Ramos (cell line): ENCODE results near the gene FHOD1.

ENCODE experiments used
- in situ Hi-C: fragments of 300-500 bp; cut with MboI; formaldehyde crosslinking; loops from one replicate; pipeline ENCODE4 v1.14.3; 2022; ENCODE audit warnings: low sequenced_read_pairs; ENCODE audit not compliant: unreplicated experiment

FHOD1 gene

GRCh38 chr16:67247192-67248072 is at the start of gene FHOD1:
TSS of gene FHOD1 (minus strand) at chr16:67247481. CDS start at chr16:67247410, 71 bp downstream.
- in situ Hi-C loops: no loop called here

DNA sequence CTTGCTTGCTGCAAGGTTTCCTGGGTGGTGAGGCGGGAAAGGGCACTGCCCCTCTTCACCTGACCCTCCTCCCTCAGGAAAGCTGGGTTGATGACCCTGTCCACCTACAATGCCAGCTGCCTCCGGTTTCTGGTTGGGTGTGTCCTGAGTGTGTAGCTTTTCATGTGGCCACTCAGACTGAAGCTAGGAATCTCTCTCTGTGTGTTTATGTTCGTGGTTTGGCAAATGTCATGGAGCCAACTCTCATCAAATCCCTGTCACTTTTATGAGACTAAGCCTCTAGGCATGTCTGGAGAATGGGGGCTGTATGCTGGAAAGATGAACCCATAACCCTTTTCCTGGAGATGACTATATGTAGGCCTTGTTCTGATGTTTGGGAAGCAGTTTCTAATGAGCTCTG is 49.1 kb upstream of the FHOD1 start:
- in situ Hi-C loops: no loop called here

DNA sequence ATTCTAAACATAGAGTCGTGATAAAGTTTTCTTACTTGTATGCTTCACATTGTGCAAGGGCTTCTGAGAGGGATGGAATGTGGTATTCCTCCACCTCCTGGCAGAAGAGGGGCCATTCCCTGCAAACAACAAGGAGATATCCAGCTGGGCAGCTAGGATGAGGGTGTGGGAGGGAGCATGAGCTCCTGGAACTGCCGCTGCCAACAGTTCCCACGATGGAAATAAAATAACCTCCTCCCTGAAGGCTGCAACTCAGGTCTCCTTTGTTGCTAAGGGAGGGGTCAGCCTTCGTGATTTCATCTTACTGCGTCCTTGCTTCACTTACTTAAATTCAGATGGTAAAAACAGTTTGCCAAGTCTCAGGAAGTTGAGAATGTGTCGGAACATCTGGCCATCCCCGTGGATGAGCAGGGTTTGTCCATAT is 47.7 kb upstream of the FHOD1 start:
- in situ Hi-C loops: no loop called here

- in situ Hi-C loops: no loop called here
Observed at GRCh38 chr16:67294171-67294757, 47.0 kb upstream of the FHOD1 start.

DNA sequence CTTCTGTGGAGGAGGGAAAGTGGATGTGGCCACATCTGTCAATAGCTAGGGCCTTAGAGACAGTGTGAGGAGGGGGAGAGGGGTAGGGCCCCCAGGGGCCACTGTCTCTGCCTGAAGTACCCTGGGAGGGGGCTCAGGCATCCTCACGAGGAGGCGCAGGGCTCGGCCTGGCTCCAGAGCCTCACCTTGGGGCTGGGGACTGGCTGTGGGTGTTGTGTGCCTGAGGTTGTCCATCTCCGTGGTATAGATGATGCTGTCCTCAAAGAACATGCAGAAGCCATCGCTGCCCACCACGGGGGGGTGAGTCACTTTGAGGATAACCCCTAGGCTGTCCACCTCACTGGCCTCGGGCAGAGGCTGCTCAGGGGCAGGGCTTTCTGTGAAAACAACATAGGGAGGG is 44.2 kb upstream of the FHOD1 start:
- in situ Hi-C loops: no loop called here

GRCh38 chr16:67287960-67288359 is 40.7 kb upstream of the FHOD1 start:
- in situ Hi-C loops: no loop called here

DNA sequence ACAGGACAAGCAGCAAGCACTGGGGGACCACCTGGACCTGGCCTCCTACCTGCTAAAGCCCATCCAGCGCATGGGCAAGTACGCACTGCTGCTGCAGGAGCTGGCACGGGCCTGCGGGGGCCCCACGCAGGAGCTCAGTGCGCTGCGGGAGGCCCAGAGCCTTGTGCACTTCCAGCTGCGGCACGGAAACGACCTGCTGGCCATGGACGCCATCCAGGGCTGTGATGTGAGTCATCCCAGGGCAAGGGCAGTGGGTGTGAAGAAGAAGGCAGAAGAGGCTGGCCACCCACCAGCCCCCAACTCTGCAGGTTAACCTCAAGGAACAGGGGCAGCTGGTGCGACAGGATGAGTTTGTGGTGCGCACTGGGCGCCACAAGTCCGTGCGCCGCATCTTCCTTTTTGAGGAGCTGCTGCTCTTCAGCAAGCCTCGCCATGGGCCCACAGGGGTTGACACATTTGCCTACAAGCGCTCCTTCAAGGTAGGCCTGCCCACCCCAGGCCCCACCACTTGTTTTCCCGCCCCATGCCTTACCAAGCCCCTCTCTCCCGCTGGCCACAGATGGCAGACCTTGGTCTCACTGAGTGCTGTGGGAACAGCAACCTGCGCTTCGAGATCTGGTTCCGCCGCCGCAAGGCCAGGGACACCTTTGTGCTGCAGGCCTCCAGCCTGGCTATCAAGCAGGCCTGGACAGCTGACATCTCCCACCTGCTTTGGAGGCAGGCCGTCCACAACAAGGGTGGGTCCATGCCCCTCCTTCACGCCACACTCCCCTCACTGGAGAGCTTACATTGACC is 39.4 kb upstream of the FHOD1 start:
- in situ Hi-C loops: no loop called here

DNA sequence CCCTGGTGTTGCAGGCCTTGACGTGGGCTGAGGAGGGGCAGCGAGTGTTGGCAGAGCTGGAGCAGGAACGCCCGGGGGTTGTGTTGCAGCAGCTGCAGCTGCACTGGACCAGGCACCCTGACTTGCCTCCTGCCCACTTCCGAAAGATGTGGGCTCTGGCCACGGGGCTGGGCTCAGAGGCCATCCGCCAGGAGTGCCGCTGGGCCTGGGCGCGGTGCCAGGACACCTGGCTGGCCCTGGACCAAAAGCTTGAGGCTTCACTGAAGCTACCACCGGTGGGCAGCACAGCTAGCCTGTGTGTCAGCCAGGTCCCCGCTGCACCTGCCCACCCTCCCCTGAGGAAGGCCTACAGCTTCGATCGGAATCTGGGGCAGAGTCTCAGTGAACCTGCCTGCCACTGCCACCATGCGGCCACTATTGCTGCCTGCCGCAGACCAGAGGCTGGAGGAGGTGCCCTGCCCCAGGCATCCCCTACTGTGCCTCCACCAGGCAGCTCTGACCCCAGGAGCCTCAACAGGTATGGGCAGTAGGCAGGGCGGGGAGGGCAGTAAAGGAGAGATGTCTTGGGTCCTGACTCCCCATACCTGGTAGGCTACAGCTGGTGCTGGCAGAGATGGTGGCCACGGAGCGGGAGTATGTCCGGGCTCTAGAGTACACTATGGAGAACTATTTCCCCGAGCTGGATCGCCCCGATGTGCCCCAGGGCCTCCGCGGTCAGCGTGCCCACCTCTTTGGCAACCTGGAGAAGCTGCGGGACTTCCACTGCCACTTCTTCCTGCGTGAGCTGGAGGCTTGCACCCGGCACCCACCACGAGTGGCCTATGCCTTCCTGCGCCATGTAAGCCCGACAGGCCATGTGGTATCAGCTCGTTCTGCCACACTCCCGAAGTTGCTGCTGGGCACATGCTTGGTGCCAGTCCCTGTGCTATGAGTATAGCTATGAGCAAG is 37.7 kb upstream of the FHOD1 start:
- in situ Hi-C loops: no loop called here

- in situ Hi-C loops: no loop called here
Observed at GRCh38 chr16:67283826-67284555, 36.7 kb upstream of the FHOD1 start.

DNA sequence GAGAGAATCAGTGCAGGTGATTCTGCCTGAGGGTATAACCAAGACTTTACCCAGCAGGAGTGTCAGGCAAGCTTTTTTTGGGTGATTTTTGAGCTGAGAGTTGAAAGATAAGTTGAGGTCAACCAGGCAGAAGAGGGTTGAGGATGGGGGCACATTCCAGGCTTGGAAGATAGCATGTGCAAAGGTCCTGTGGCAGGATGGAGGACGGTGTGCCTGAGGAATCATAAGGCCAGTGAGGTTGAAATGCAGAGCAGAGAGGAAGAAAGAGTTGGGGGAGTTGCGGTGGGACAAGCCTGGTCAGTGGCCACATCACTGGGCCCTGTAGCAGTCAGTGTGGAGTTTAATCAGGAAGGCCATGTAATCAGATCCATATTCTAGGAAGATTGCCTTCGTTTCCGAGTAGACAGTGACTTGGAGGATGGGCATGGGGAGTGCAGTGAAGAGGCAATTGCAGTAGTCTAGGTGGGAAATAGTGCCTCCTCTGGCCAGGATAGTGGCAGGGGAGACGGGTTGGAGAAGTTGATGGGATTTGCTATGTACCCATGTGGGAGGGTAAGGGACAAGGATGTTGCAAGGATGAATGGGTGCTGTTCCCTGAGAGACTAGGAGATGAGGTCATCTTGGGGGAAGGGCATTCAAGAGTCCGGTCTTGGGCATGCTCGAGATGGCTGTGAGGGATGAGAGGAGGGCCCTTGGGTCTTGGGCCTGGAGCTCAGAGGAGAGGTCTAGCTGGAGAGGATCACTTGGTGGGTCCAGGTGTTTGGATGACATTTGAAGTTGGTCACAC is 36.0 kb upstream of the FHOD1 start:
- in situ Hi-C loops: no loop called here

GRCh38 chr16:67282447-67282805 is 35.1 kb upstream of the FHOD1 start:
- in situ Hi-C loops: no loop called here

GRCh38 chr16:67281536-67282446 is 34.5 kb upstream of the FHOD1 start:
- in situ Hi-C loops: no loop called here

- in situ Hi-C loops: no loop called here
Observed at GRCh38 chr16:67280090-67281015, 33.1 kb upstream of the FHOD1 start.

- in situ Hi-C loops: no loop called here
Observed at GRCh38 chr16:67279296-67280089, 32.2 kb upstream of the FHOD1 start, which contains the start of gene PLEKHG4. TSS of gene PLEKHG4 (plus strand) at chr16:67279532. CDS start at chr16:67280045, 513 bp downstream.

DNA sequence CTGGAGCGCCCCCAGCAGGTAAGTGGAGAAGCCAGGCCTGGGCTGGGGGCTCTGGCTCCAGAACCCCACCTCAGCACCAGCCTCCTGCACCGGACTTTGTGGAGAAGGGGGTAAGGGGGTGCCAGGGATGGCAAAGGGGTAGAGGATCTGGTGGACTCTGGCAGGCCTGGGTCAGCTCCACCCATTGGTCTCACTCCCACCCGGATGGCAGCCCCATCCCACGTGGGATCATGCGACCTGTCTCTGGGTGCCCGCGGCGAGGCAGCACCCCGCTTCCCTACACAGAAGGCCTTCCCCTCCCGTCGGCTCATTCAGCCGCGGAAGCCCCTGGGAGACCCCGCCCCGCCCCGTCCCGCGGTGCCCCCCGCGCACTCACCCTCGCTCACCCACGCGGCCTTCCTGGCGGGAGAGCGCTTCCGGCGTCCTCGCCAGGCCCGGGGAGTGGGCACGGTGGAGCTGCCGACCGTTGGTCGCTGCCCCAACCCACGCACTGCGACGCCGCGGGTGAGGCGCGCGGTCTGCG is 31.6 kb upstream of the FHOD1 start:
- in situ Hi-C loops: no loop called here
